Suprapubic skin (tissue), 3 donors: Measurements from ENCODE around the gene LGI2.

Experiments used
- CTCF ChIP-seq, 2 donors: fragments of 200-600 bp in 1 of 2; fragments of 450-650 bp in 1 of 2; sonication (generic) in 1 of 2; IDR thresholded peaks; one replicate each; pipeline ENCODE4 v1.5.1; 2016 to 2019; ENCODE audit warnings: antibody characterized with exemption in 2 of 2, mild to moderate bottlenecking in 1 of 2, moderate library complexity in 1 of 2
- POLR2A ChIP-seq, 2 donors: fragments of 450-650 bp; IDR thresholded peaks; one replicate each; pipeline ENCODE4 v1.6.1; 2017; ENCODE audit warnings: antibody characterized with exemption in 2 of 2, mild to moderate bottlenecking in 2 of 2, moderate library complexity in 2 of 2

- TF ChIP-seq CTCF (IDR thresholded peaks at IDR 0.05) (no peak), POLR2A (IDR thresholded peaks at IDR 0.05) (no peak)
Observed at GRCh38 chr4:25032126-25032525, 1.4 kb upstream of the LGI2 start.
